ENCODE measurements around the gene NNT. TPM values are rescaled to one million over a fixed set of nuclear protein-coding genes. Genes with fewer than 3 reads are reported as not detected.

Gene NNT
- total and polyA plus RNA-seq, 9 of the 15 experiments (the other 6 are each of a cell fraction or from before 2014, with no cell fraction given) = 21.9 to 68.6 (median 42.2) TPM

- TF ChIP-seq MYBL2 (IDR thresholded peaks at IDR 0.05; ENCODE audit: low read depth) (no peak), MYBL2 (CRISPR knock-in tag; IDR thresholded peaks at IDR 0.05; ENCODE audit: borderline replicate concordance) (no peak), NR2C2 (CRISPR knock-in tag; IDR thresholded peaks at IDR 0.05) (0 out of 2 replicates have a peak, but pooled peaks have one; percentile 46), NR2C2 (tag; IDR thresholded peaks at IDR 0.05) (no peak), UBTF (IDR thresholded peaks at IDR 0.05; ENCODE audit: borderline replicate concordance in 1 of 2, low read depth in 2 of 2, low read length in 2 of 2) (peak; percentile 38 to 42; a peak in 1 of 4 replicates), TEAD1 (CRISPR knock-in tag; IDR thresholded peaks at IDR 0.05) (no peak), SMARCB1 (IDR thresholded peaks at IDR 0.05; ENCODE audit: insufficient read length, low read depth) (peak; percentile 21), PHB2 (IDR thresholded peaks at IDR 0.05; ENCODE audit: low read depth) (no peak), NR1H2 (CRISPR knock-in tag; IDR thresholded peaks at IDR 0.05) (no peak; the same call in 1 of the 2 replicates), ZBTB11 (CRISPR knock-in tag; IDR thresholded peaks at IDR 0.05) (no peak), RBFOX2 (IDR thresholded peaks at IDR 0.05; ENCODE audit: low read depth, low read length) (0 out of 2 replicates have a peak, but pooled peaks have one; percentile 55), ESRRB (CRISPR knock-in tag; IDR thresholded peaks at IDR 0.05; ENCODE audit: borderline replicate concordance) (no peak), MEIS2 (IDR thresholded peaks at IDR 0.05; ENCODE audit: partially characterized antibody) (no peak), MLLT1 (IDR thresholded peaks at IDR 0.05) (peak in 1 of 2 experiments; percentile 44; a peak in 1 of 4 replicates), TCF7L2 (IDR thresholded peaks at IDR 0.05; ENCODE audit: low read depth, low read length) (no peak), BRD4 (IDR thresholded peaks at IDR 0.05) (peak; percentile 81), CREB1 (IDR thresholded peaks at IDR 0.05) (no peak), CREB1 (CRISPR knock-in tag; IDR thresholded peaks at IDR 0.05) (peak; percentile 43; the same call in 1 of the 2 replicates), ETV5 (CRISPR knock-in tag; IDR thresholded peaks at IDR 0.05; ENCODE audit: low read depth) (no peak), BRCA1 (IDR thresholded peaks at IDR 0.05) (no peak), BRCA1 (CRISPR knock-in tag; IDR thresholded peaks at IDR 0.05) (0 out of 2 replicates have a peak, but pooled peaks have one; percentile 49)
Measured at GRCh38 chr5:43555895-43556606, 46.9 kb upstream of the NNT start (continued).

Data from K562 (cell line).